ENCODE results near the gene SPACDR. TPM values are rescaled to one million over a fixed set of nuclear protein-coding genes. Genes with fewer than 3 reads are reported as not detected.
"Not testable (repeated sequence)": the region's sequence is repeated elsewhere in the genome, so short reads cannot be mapped to it uniquely, and the experiment has no call there.

The SPACDR gene
- polyA plus RNA-seq, 1 donor from 2014 or later, result not detected

- Histone ChIP-seq H3K4me2 (ENCODE audit: low read length) (no peak overlapping the region), H3K9me2 (ENCODE audit: insufficient read depth, low read length) (no peaks in the 10 kb centered on the region), H2AFZ (ENCODE audit: low read depth, low read length) (no peak overlapping the region), H3K36me3 (ENCODE audit: insufficient read depth, low read length) (no peaks in the 10 kb centered on the region), H3K9me3 (ENCODE audit: low read length) (no peaks in the 10 kb centered on the region), H4K20me1 (ENCODE audit: insufficient read depth) (no peaks in the 10 kb centered on the region), H3K4me3 (ENCODE audit: low read length) (no peak overlapping the region), H3K27me3 (ENCODE audit: insufficient read depth, low read depth, low read length) (no peaks in the 10 kb centered on the region), H3K27ac (ENCODE audit: low read length) (no peak overlapping the region), H3K79me2 (replicated peaks; ENCODE audit: insufficient read depth, low read length) (no peaks in the 10 kb centered on the region), H3F3A (ENCODE audit: insufficient read depth, low read length, poor library complexity, severe bottlenecking) (no peaks in the 10 kb centered on the region), H3K9ac (ENCODE audit: low read length) (no peak overlapping the region)
- no peak for TF ChIP-seq EP300 (conservative IDR thresholded peaks at IDR 0.05; ENCODE audit: poor library complexity, severe bottlenecking)
- no peak for TF ChIP-seq TAF1 (IDR thresholded peaks at IDR 0.05; ENCODE audit: low read depth)
- no peak for TF ChIP-seq MXI1 (conservative IDR thresholded peaks at IDR 0.05; ENCODE audit: poor library complexity, severe bottlenecking)
- TF ChIP-seq POLR2AphosphoS5 (IDR thresholded peaks at IDR 0.05), result no peak
- TF ChIP-seq CTCF (IDR thresholded peaks at IDR 0.05; ENCODE audit: poor library complexity, severe bottlenecking), result no peak
Measured at GRCh38 chr7:100452513-100452912, 11.5 kb downstream of the SPACDR start.

GRCh38 chr7:100449190-100449795, 14.8 kb downstream of the SPACDR start:
- Histone ChIP-seq H3K36me3 (ENCODE audit: insufficient read depth, low read length) (no peaks in the 10 kb centered on the region), H4K20me1 (ENCODE audit: insufficient read depth) (no peaks in the 10 kb centered on the region), H3K9me2 (ENCODE audit: insufficient read depth, low read length) (no peaks in the 10 kb centered on the region), H3K27ac (ENCODE audit: low read length) (no peak overlapping the region), H3K79me2 (replicated peaks; ENCODE audit: insufficient read depth, low read length) (no peaks in the 10 kb centered on the region), H3K4me3 (ENCODE audit: low read length) (no peak overlapping the region), H3K9me3 (ENCODE audit: low read length) (no peaks in the 10 kb centered on the region), H2AFZ (ENCODE audit: low read depth, low read length) (no peak overlapping the region), H3K4me2 (ENCODE audit: low read length) (no peak overlapping the region), H3K9ac (ENCODE audit: low read length) (no peak overlapping the region), H3F3A (ENCODE audit: insufficient read depth, low read length, poor library complexity, severe bottlenecking) (no peaks in the 10 kb centered on the region), H3K27me3 (ENCODE audit: insufficient read depth, low read depth, low read length) (no peaks in the 10 kb centered on the region)
- TF ChIP-seq SMC3 (conservative IDR thresholded peaks at IDR 0.05; ENCODE audit: poor library complexity), result no peak
- TF ChIP-seq REST (IDR thresholded peaks at IDR 0.05; ENCODE audit: borderline replicate concordance), result no peak
- no peak for TF ChIP-seq TAF1 (IDR thresholded peaks at IDR 0.05; ENCODE audit: low read depth)
- no peak for TF ChIP-seq POLR2AphosphoS5 (IDR thresholded peaks at IDR 0.05)

GRCh38 chr7:100447363-100447762, 16.7 kb downstream of the SPACDR start:
- not testable (repeated sequence) for H3K79me2 ChIP-seq (replicated peaks; ENCODE audit: insufficient read depth, low read length); H3K9me3 ChIP-seq (ENCODE audit: low read length); H3K9me2 ChIP-seq (ENCODE audit: insufficient read depth, low read length); H3K4me3 ChIP-seq (ENCODE audit: low read length); H3K27me3 ChIP-seq (ENCODE audit: insufficient read depth, low read depth, low read length); H3F3A ChIP-seq (ENCODE audit: insufficient read depth, low read length, poor library complexity, severe bottlenecking); H3K36me3 ChIP-seq (ENCODE audit: insufficient read depth, low read length); H3K9ac ChIP-seq (ENCODE audit: low read length); H2AFZ ChIP-seq (ENCODE audit: low read depth, low read length); H4K20me1 ChIP-seq (ENCODE audit: insufficient read depth); H3K27ac ChIP-seq (ENCODE audit: low read length); H3K4me2 ChIP-seq (ENCODE audit: low read length)

All from neural cell (in vitro differentiated cells).